Activated CD4-positive, alpha-beta T cell treated with anti-CD3 and anti-CD28 coated beads, Interleukin-2, amount 10 ng/mL, durations not matched to agents 24 days and 14 days (primary cell): ENCODE measurements around the gene CEBPG. TPM values are rescaled to one million over a fixed set of nuclear protein-coding genes. Genes with fewer than 3 reads are reported as not detected.

Experiments used
- DNase-seq: peaks from one replicate; pipeline ENCODE4 v3.0.0; 2022
- H3K27ac Mint-ChIP-seq: one replicate; pipeline ENCODE4 v1.8.0; 2022; ENCODE audit warnings: mild to moderate bottlenecking, mixed read lengths
- H3K27me3 Mint-ChIP-seq: one replicate; pipeline ENCODE4 v1.8.0; 2022; ENCODE audit warnings: mixed read lengths
- H3K36me3 Mint-ChIP-seq: one replicate; pipeline ENCODE4 v1.8.0; 2022; ENCODE audit warnings: low read depth, mild to moderate bottlenecking, mixed read lengths
- H3K4me1 Mint-ChIP-seq: one replicate; pipeline ENCODE4 v1.8.0; 2021; ENCODE audit warnings: mixed read lengths
- H3K4me3 Mint-ChIP-seq: one replicate; pipeline ENCODE4 v1.8.0; 2022; ENCODE audit warnings: mild to moderate bottlenecking, moderate library complexity, mixed read lengths
- H3K9me3 Mint-ChIP-seq: one replicate; pipeline ENCODE4 v1.8.0; 2021; ENCODE audit warnings: mixed read lengths
- intact Hi-C: fragments of 100-400 bp; cut with micrococcal nuclease; formaldehyde crosslinking; loops from one replicate; pipeline ENCODE4 v1.15.1; 2023
- total RNA-seq: library from RNA; stranded (reverse); gene quantifications from 2 replicates; pipeline ENCODE4 v1.2.3, GENCODE V29; 2022

CEBPG gene
- total RNA-seq, 1 donor from 2014 or later, result 29.7 TPM

DNA sequence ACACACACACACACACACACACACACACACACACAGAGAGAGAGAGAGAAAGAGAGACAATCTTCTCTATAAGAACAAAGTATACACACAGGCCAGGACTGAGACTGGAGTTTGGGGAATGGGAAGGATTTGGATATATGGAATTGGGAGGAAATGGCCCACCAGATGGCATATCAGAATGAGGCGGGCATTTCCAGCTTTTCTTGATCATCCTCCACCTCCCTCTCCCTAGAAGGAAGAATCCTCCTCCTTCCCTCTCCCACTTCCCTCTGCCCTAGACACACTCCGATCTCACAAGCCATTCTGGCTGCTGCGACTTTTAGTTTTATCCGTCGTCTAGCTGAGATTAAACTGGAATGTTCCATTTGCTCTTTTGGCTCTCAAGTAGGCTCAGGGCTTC lies 10.0 kb upstream of the CEBPG start:
- H3K4me3 Mint-ChIP-seq, result no peak overlapping the region
- no peak overlapping the region for H3K27ac Mint-ChIP-seq
- no peaks in the 10 kb centered on the region for H3K4me1 Mint-ChIP-seq
- intact Hi-C loops, result no loop called here
- no peaks in the 10 kb centered on the region for H3K9me3 Mint-ChIP-seq
- H3K27me3 Mint-ChIP-seq, result peaks cover 19% of the 10 kb centered on the region
- DNase-seq, result no peak
- no peaks in the 10 kb centered on the region for H3K36me3 Mint-ChIP-seq

DNA sequence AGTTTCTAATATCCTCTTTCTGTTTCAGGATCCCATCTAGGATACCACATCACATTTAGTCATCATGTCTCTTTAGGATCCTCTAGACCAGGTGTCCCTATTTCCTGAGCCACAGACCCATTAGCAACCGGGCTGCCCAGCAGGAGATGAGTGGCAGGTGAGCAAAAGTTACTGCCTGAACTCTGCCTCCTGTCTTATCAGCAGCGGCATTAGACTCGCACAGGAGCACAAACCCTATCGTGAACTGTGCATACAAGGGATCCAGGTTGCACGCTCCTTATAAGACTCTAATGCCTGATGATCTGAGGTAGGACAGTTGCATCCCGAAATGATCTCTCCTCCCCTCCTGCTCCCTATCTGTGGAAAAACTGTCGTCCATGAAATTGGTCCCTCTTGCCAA lies 7.8 kb upstream of the CEBPG start:
- no peaks in the 10 kb centered on the region for H3K9me3 Mint-ChIP-seq
- intact Hi-C loops, result no loop called here
- peaks cover 16% of the 10 kb centered on the region for H3K27me3 Mint-ChIP-seq
- no peak for DNase-seq
- no peaks in the 10 kb centered on the region for H3K36me3 Mint-ChIP-seq
- H3K27ac Mint-ChIP-seq, result no peak overlapping the region
- H3K4me3 Mint-ChIP-seq, result no peak overlapping the region
- no peaks in the 10 kb centered on the region for H3K4me1 Mint-ChIP-seq

DNA sequence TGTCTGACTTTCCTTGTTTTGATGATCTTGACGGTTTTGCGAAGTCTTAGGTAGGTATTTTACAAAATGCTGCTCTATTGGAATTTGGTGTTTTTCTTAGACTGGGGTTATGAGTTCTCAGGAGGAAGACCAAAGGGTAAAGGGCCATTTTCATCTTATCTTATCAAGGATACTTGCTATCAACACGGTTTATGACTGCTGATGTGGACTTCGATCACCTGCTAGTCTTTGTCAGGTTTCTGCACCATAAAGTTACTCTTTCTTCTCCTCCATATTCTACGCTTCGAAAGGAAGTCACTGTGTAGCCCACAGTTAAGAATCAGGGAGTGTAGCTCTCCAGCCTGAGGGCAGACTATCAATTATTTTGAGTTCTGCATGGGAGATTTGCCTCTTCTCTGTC lies 7.4 kb upstream of the CEBPG start:
- Mint-ChIP-seq H3K27ac (no peak overlapping the region), H3K9me3 (no peaks in the 10 kb centered on the region), H3K4me3 (no peak overlapping the region), H3K36me3 (no peaks in the 10 kb centered on the region), H3K4me1 (no peaks in the 10 kb centered on the region), H3K27me3 (peaks cover 16% of the 10 kb centered on the region)
- DNase-seq, result no peak
- intact Hi-C loops, result no loop called here

GRCh38 chr19:33366897-33367296 lies 6.6 kb upstream of the CEBPG start:
- peaks cover 16% of the 10 kb centered on the region for H3K27me3 Mint-ChIP-seq
- no peaks in the 10 kb centered on the region for H3K9me3 Mint-ChIP-seq
- H3K4me1 Mint-ChIP-seq, result no peaks in the 10 kb centered on the region
- no peak overlapping the region for H3K4me3 Mint-ChIP-seq
- DNase-seq, result no peak
- H3K27ac Mint-ChIP-seq, result no peak overlapping the region
- intact Hi-C loops, result no loop called here
- H3K36me3 Mint-ChIP-seq, result no peaks in the 10 kb centered on the region

DNA sequence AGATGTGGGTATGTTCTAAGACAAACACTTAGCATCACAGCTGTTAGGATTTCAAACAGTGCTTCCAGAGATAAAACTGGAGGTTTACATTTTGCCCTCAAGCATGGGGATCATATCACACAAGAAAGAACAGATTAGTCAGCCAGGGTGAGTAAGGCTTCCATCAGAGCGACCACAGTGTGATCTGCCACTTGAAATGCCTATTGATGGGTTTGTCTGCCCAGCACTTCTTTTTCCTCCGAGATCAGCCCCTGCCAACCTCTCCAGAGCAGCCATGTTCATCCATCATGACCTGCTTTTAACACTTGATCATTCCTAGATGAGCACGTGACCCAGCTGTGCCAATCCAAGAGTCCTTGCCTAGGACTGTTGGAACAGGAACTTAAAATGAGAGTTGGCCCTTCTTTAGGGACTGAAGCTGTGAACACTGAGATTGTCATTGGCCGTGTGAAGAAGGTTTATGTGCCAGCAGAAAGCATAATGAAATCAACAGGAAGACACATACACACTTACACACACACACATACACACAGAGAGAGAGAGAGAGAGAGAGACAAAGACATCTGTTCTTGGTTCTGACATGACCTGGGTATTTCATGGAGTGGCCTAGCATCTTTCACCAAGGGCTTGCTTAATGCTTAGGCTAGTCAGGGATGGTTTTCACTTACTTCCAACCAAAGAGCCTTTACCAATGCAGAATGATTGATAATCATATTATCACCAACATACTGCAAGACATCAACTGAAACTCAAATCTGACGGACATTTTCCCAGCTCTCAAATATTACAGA lies 5.2 kb upstream of the CEBPG start:
- H3K36me3 Mint-ChIP-seq, result no peaks in the 10 kb centered on the region
- no peaks in the 10 kb centered on the region for H3K9me3 Mint-ChIP-seq
- H3K27me3 Mint-ChIP-seq, result peaks cover 14% of the 10 kb centered on the region
- intact Hi-C loops, result no loop called here
- no peak for DNase-seq
- no peak overlapping the region for H3K4me3 Mint-ChIP-seq
- H3K27ac Mint-ChIP-seq, result no peak overlapping the region
- H3K4me1 Mint-ChIP-seq, result peaks cover 3% of the 10 kb centered on the region

- Mint-ChIP-seq H3K36me3 (peaks cover 8% of the 10 kb centered on the region), H3K4me3 (no peak overlapping the region), H3K4me1 (peaks cover 19% of the 10 kb centered on the region), H3K27ac (no peak overlapping the region), H3K27me3 (peaks cover 11% of the 10 kb centered on the region), H3K9me3 (no peaks in the 10 kb centered on the region)
- no peak for DNase-seq
- intact Hi-C loops, result loop anchor here (5.0 to 10.0 kb wide), 3 partner anchors 396 to 762 kb away; partner anchors contain the start of genes ANKRD27, CEP89, FAAP24 and RGS9BP
Observed at GRCh38 chr19:33370783-33371182, 2.7 kb upstream of the CEBPG start.

- DNase-seq, result peak; percentile 74
- H3K9me3 Mint-ChIP-seq, result no peaks in the 10 kb centered on the region
- H3K4me3 Mint-ChIP-seq, result peak overlapping the region; percentile 94
- peak overlapping the region; percentile 79 for H3K27ac Mint-ChIP-seq
- H3K36me3 Mint-ChIP-seq, result peaks cover 19% of the 10 kb centered on the region
- intact Hi-C loops, result loop anchor here (5.0 to 10.0 kb wide), 3 partner anchors 399 to 758 kb away; partner anchors contain the start of genes ANKRD27, CEP89, FAAP24 and RGS9BP
- no peaks in the 10 kb centered on the region for H3K27me3 Mint-ChIP-seq
- peaks cover 41% of the 10 kb centered on the region for H3K4me1 Mint-ChIP-seq
Observed at GRCh38 chr19:33374236-33374714, 766 bp downstream of the CEBPG start.

GRCh38 chr19:33375156-33375836 lies 1.8 kb downstream of the CEBPG start:
- peak overlapping the region; percentile 94 for H3K4me3 Mint-ChIP-seq
- DNase-seq, result no peak
- H3K27ac Mint-ChIP-seq, result no peak overlapping the region
- peaks cover 41% of the 10 kb centered on the region for H3K4me1 Mint-ChIP-seq
- peaks cover 26% of the 10 kb centered on the region for H3K36me3 Mint-ChIP-seq
- intact Hi-C loops, result loop anchor here (10.0 kb wide), 2 partner anchors 400 to 700 kb away; partner anchors contain the start of genes ANKRD27, CEP89, FAAP24 and RGS9BP
- H3K27me3 Mint-ChIP-seq, result no peaks in the 10 kb centered on the region
- H3K9me3 Mint-ChIP-seq, result no peaks in the 10 kb centered on the region

DNA sequence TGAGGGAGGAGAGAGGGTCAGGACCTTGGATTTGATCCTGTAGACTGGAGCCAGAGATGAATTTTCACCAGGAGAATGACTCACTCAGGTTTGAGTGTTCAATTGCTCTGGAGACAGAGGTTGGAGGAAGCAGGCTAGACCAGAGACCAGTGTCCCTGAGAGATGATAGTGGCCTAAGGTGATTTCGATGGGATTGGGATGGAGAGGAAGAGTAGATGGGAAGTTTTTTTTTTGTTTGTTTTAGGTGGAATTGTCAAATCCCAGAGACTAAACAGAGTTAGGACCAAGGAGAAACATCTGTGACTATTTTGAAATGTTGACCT lies 2.3 kb downstream of the CEBPG start:
- no peaks in the 10 kb centered on the region for H3K9me3 Mint-ChIP-seq
- H3K4me3 Mint-ChIP-seq, result peak overlapping the region; percentile 94
- peaks cover 41% of the 10 kb centered on the region for H3K4me1 Mint-ChIP-seq
- no peak for DNase-seq
- intact Hi-C loops, result loop anchor here (10.0 kb wide), 2 partner anchors 401 to 701 kb away; partner anchors contain the start of genes ANKRD27, CEP89, FAAP24 and RGS9BP
- H3K27me3 Mint-ChIP-seq, result no peaks in the 10 kb centered on the region
- H3K36me3 Mint-ChIP-seq, result peaks cover 26% of the 10 kb centered on the region
- H3K27ac Mint-ChIP-seq, result peak overlapping the region; percentile 12

DNA sequence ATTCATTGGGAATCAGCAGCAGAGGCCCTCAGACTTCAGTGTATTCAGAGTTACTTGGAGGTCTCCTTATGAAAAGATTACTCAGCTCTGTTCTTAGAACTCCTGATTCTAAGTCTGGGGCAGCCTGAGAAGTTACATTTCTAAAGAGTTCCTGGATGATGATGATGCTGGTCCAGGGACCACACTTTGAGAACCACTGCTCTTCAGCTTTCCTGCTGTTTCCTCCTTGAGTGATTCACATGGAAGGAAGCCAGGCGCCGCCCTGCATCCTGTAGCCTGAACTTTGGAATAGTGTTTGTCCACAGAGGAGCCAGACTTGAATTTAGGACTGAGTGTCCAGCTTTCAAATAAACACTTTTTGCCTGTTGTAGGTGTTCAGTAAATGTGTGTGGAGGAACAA lies 2.9 kb downstream of the CEBPG start:
- H3K36me3 Mint-ChIP-seq, result peaks cover 30% of the 10 kb centered on the region
- H3K27ac Mint-ChIP-seq, result no peak overlapping the region
- H3K9me3 Mint-ChIP-seq, result no peaks in the 10 kb centered on the region
- intact Hi-C loops, result loop anchor here (10.0 kb wide), 2 partner anchors 402 to 702 kb away; partner anchors contain the start of genes ANKRD27, CEP89, FAAP24 and RGS9BP
- no peak overlapping the region for H3K4me3 Mint-ChIP-seq
- peaks cover 43% of the 10 kb centered on the region for H3K4me1 Mint-ChIP-seq
- DNase-seq, result no peak
- no peaks in the 10 kb centered on the region for H3K27me3 Mint-ChIP-seq

DNA sequence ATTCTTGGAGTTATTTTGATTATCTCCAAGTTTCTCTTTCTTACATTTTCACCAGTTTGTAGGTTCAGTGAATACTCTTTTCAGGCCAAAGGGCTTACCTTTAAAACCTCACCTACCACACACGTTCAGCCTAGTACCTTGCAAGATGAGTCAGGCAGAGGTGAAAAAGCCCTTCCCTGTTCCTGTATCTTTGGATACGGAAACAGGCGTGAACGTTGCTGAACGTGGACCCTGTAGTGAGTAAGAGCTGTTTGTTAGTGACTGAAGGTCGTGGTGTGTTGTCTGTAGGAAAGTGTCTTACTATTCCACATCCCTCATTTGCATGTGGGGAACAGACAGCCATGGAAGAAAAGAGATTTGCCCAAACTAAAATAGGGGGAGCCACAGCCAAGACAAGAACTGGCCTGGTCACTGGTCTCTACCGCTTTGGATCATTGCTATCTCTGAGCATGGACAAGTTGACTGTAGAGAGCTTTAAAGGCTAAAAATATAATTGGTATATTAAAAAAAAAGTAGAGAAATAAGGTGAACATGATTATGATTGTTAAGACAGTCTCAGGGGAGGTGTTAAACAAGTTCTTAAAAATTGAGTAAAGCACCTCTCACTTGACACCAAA lies 3.5 kb downstream of the CEBPG start:
- no peaks in the 10 kb centered on the region for H3K9me3 Mint-ChIP-seq
- H3K27ac Mint-ChIP-seq, result no peak overlapping the region
- no peak for DNase-seq
- H3K27me3 Mint-ChIP-seq, result no peaks in the 10 kb centered on the region
- peaks cover 33% of the 10 kb centered on the region for H3K36me3 Mint-ChIP-seq
- intact Hi-C loops, result loop anchor here (10.0 kb wide), 2 partner anchors 402 to 702 kb away; partner anchors contain the start of genes ANKRD27, CEP89, FAAP24 and RGS9BP
- H3K4me3 Mint-ChIP-seq, result no peak overlapping the region
- H3K4me1 Mint-ChIP-seq, result peaks cover 43% of the 10 kb centered on the region

- H3K27me3 Mint-ChIP-seq, result no peaks in the 10 kb centered on the region
- H3K4me3 Mint-ChIP-seq, result no peak overlapping the region
- no peak for DNase-seq
- no peak overlapping the region for H3K27ac Mint-ChIP-seq
- peaks cover 33% of the 10 kb centered on the region for H3K36me3 Mint-ChIP-seq
- intact Hi-C loops, result loop anchor here (10.0 kb wide), 2 partner anchors 403 to 703 kb away; partner anchors contain the start of genes ANKRD27, CEP89, FAAP24 and RGS9BP
- H3K9me3 Mint-ChIP-seq, result no peaks in the 10 kb centered on the region
- peaks cover 40% of the 10 kb centered on the region for H3K4me1 Mint-ChIP-seq
Observed at GRCh38 chr19:33377586-33378475, 4.3 kb downstream of the CEBPG start.
